ENCODE data around the gene CD180. TPM values are rescaled to one million over a fixed set of nuclear protein-coding genes. Genes with fewer than 3 reads are reported as not detected.

The CD180 gene
- total RNA-seq, 6 experiments from 2014 or later = not detected

DNA sequence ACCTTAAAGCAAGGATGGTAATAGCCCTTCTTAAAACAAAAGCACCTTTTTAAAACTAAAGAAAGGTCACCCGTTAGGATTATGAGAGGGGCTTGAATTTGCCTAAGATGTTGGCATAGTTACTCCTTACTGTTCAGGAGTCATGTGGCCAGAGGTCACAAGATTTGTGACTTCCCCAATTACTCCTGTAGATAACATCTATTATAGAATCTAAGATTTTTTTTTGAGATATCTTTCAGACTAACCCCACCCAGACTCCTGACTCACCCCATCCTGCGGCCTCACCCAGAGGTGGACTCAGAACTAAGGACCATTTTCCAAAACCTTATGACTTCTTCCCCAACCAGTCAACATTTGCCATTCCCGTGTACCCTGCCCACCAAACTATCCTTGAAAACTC, 2.4 kb downstream of the CD180 start:
- Mint-ChIP-seq H3K4me3 (no peak overlapping the region), H3K9me3 (no peaks in the 10 kb centered on the region), H3K36me3 (ENCODE audit: low read depth) (no peaks in the 10 kb centered on the region), H3K4me1 (ENCODE audit: low read depth) (peaks cover 5% of the 10 kb centered on the region), H3K27ac (no peak overlapping the region), H3K27me3 (ENCODE audit: insufficient read depth) (peaks cover 15% of the 10 kb centered on the region)
- TF ChIP-seq, protein P1, sequence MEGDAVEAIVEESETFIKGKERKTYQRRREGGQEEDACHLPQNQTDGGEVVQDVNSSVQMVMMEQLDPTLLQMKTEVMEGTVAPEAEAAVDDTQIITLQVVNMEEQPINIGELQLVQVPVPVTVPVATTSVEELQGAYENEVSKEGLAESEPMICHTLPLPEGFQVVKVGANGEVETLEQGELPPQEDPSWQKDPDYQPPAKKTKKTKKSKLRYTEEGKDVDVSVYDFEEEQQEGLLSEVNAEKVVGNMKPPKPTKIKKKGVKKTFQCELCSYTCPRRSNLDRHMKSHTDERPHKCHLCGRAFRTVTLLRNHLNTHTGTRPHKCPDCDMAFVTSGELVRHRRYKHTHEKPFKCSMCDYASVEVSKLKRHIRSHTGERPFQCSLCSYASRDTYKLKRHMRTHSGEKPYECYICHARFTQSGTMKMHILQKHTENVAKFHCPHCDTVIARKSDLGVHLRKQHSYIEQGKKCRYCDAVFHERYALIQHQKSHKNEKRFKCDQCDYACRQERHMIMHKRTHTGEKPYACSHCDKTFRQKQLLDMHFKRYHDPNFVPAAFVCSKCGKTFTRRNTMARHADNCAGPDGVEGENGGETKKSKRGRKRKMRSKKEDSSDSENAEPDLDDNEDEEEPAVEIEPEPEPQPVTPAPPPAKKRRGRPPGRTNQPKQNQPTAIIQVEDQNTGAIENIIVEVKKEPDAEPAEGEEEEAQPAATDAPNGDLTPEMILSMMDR (IDR thresholded peaks at IDR 0.05) = no peak
- DNase-seq = no peak

DNA sequence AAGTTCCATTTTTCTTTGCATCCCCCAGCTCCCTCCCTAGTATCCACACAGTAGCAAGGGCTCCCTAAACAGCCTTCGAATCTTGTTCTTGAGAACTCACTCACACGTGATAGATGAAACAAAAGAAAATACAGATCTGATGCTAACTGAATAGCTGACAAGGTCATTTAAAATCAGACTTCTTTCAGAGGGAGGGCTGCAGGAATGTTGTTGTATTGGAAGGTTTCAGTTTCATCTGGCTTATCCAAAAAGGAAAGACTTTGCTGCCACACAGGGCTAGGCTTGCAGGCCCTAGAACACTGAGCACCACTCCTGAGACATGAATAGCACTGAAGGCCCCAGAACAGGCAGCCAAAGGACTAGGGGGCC, 3.2 kb downstream of the CD180 start:
- Mint-ChIP-seq H3K4me1 (ENCODE audit: low read depth) (peaks cover 5% of the 10 kb centered on the region), H3K36me3 (ENCODE audit: low read depth) (no peaks in the 10 kb centered on the region), H3K27ac (no peak overlapping the region), H3K4me3 (no peak overlapping the region), H3K27me3 (ENCODE audit: insufficient read depth) (peaks cover 13% of the 10 kb centered on the region), H3K9me3 (no peaks in the 10 kb centered on the region)
- TF ChIP-seq, protein P1 (IDR thresholded peaks at IDR 0.05) = no peak
- DNase-seq = no peak

GRCh38 chr5:67192719-67193438, 3.7 kb downstream of the CD180 start:
- TF ChIP-seq, protein P1 (IDR thresholded peaks at IDR 0.05) = no peak
- Mint-ChIP-seq H3K4me1 (ENCODE audit: low read depth) (peaks cover 5% of the 10 kb centered on the region), H3K9me3 (no peaks in the 10 kb centered on the region), H3K36me3 (ENCODE audit: low read depth) (no peaks in the 10 kb centered on the region), H3K27me3 (ENCODE audit: insufficient read depth) (peaks cover 13% of the 10 kb centered on the region), H3K27ac (no peak overlapping the region), H3K4me3 (no peak overlapping the region)
- no peak for DNase-seq

DNA sequence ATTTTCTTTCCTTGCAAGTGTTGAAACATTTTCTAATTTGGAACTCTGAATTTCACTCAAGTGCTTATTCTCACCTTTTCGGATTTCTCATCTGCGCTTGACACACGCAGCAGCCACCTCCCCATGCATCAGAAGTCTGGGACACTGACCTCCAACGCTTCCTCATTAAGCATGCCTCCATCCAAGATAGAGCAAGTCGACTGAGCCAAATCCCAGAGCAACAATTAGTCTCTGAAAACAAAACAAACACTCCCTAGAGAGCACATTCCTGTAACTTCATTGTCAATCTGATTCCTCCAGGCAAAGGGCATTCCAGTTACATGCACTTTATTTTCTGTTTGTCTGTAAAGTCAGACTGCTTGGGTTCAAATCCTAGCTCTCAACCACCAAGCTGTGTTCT, 5.7 kb downstream of the CD180 start:
- peaks cover 5% of the 10 kb centered on the region for H3K4me1 Mint-ChIP-seq (ENCODE audit: low read depth)
- H3K9me3 Mint-ChIP-seq = no peaks in the 10 kb centered on the region
- TF ChIP-seq, protein P1 (IDR thresholded peaks at IDR 0.05) = no peak
- peaks cover 6% of the 10 kb centered on the region for H3K27me3 Mint-ChIP-seq (ENCODE audit: insufficient read depth)
- H3K27ac Mint-ChIP-seq = no peak overlapping the region
- no peaks in the 10 kb centered on the region for H3K36me3 Mint-ChIP-seq (ENCODE audit: low read depth)
- H3K4me3 Mint-ChIP-seq = no peak overlapping the region
- DNase-seq = no peak

DNA sequence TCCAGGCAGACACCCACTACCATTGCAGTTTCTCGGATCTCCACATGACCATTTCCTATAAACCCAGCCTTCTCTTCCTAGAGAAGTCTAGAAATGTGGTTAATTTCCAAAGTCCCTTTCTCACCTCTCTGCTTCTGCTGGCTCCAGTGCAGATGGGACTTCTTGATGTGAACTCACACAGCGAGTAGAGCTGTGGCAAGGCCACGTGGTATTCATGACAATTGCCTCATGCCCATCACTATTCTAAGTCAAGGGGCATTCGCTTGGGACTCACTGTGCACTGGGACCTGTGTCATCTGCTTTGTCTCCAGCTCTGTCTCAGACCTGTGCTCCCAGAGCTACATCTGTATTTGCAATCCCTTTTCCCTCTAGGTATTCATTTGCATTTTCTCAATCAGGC, 6.2 kb downstream of the CD180 start:
- TF ChIP-seq, protein P1 (IDR thresholded peaks at IDR 0.05) = no peak
- H3K4me3 Mint-ChIP-seq = no peak overlapping the region
- peaks cover 5% of the 10 kb centered on the region for H3K4me1 Mint-ChIP-seq (ENCODE audit: low read depth)
- H3K27ac Mint-ChIP-seq = no peak overlapping the region
- DNase-seq = no peak
- H3K36me3 Mint-ChIP-seq (ENCODE audit: low read depth) = no peaks in the 10 kb centered on the region
- peaks cover 6% of the 10 kb centered on the region for H3K27me3 Mint-ChIP-seq (ENCODE audit: insufficient read depth)
- H3K9me3 Mint-ChIP-seq = no peaks in the 10 kb centered on the region
